K562 (cell line): Measurements from ENCODE around the gene CTNNA3. TPM values are rescaled to one million over a fixed set of nuclear protein-coding genes. Genes with fewer than 3 reads are reported as not detected.

ENCODE experiments used
- ATAC-seq: fragments of 200-7000 bp; cut with Tn5 transposase; 3 replicates; pipeline ENCODE4 v1.9.1; 2020; ENCODE audit warnings: moderate library complexity
- BruUV-seq: library from RNA; stranded (reverse); fragments of 400-500 nt; replicated peaks from 2 replicates; lab custom pipeline; 2021; lab: Mats Ljungman, UMichigan
- CTCF ChIA-PET: fragments of 300-600 bp; formaldehyde crosslinking; extraction: SDS; loops from one replicate; lab custom pipeline; 2021; ENCODE audit warnings: low intra/inter-chr PET ratio; lab: Yijun Ruan, JAX
- POLR2A ChIA-PET: fragments of 300-600, 350-650 bp; sonication (Branson Sonifier 250); formaldehyde crosslinking; extraction: SDS; loops from one replicate; lab custom pipeline; 2021; ENCODE audit warnings: antibody characterized with exemption, inconsistent platforms; lab: Yijun Ruan, JAX
- DNase-seq, 4 experiments: peaks; one replicate each; pipeline versions ENCODE4 v3.0.0 to v3.0.0-alpha.2; 2011 to 2018; ENCODE audit warnings: low spot score in 3 of 4, mixed read lengths in 3 of 4; ENCODE audit errors: extremely low read depth in 1 of 4
- FAIRE-seq: peaks from 2 replicates; lab custom pipeline; 2011; peaks lifted over from hg19 to GRCh38; lab: Jason Lieb, UNC
- H2AFZ ChIP-seq: 2 replicates; pipeline ENCODE4 v1.6.0; 2011; ENCODE audit warnings: low read depth, low read length, control low read depth, inconsistent platforms
- H3K27ac ChIP-seq: fragments of 200-600 bp; 3 replicates; pipeline ENCODE4 v1.8.0; 2011; ENCODE audit warnings: low read depth, mild to moderate bottlenecking, control low read depth, inconsistent platforms, low read length, moderate library complexity, mixed read lengths; ENCODE audit errors: extremely low read depth
- H3K27me3 ChIP-seq, 2 experiments: fragments of 300-600 bp in 1 of 2; 2 replicates in 1 of 2; 3 replicates in 1 of 2; pipeline versions ENCODE4 v1.6.0 to v1.8.0; 2011; ENCODE audit warnings: inconsistent platforms in 2 of 2, low read length in 2 of 2, mild to moderate bottlenecking in 1 of 2, mixed read lengths in 1 of 2, moderate library complexity in 1 of 2; ENCODE audit not compliant: control insufficient read depth in 2 of 2, insufficient read depth in 2 of 2
- H3K36me3 ChIP-seq: fragments of 300-600 bp; 3 replicates; pipeline ENCODE4 v1.8.0; 2011; ENCODE audit warnings: mild to moderate bottlenecking, low read length, inconsistent platforms; ENCODE audit not compliant: control insufficient read depth, insufficient read depth
- H3K4me1 ChIP-seq, 2 experiments: fragments of 200-600 bp in 1 of 2; replicated peaks in 1 of 2; 2 replicates in 1 of 2; 3 replicates in 1 of 2; pipeline versions ENCODE4 v1.5.1 to v1.8.0; 2011; ENCODE audit warnings: inconsistent platforms in 2 of 2, low read length in 2 of 2, mild to moderate bottlenecking in 1 of 2, mixed read lengths in 1 of 2, moderate library complexity in 1 of 2; ENCODE audit not compliant: control insufficient read depth in 2 of 2, insufficient read depth in 2 of 2
- H3K4me2 ChIP-seq: 2 replicates; pipeline ENCODE4 v1.6.1; 2011; ENCODE audit warnings: low read length, control low read depth, inconsistent platforms, mixed read lengths; ENCODE audit not compliant: insufficient read depth
- H3K4me3 ChIP-seq: fragments of 200-600 bp; sonication (generic), shearing (Covaris generic); 2 replicates; pipeline ENCODE4 v1.5.1; 2016; ENCODE audit warnings: control low read depth, inconsistent platforms
- H3K79me2 ChIP-seq: fragments of 200-600 bp; 3 replicates; pipeline ENCODE4 v1.8.0; 2011; ENCODE audit warnings: low read length, inconsistent platforms; ENCODE audit not compliant: control insufficient read depth, insufficient read depth
- H3K9ac ChIP-seq, 2 experiments: 2 replicates each; pipeline versions ENCODE4 v1.6.0 to v1.6.1; 2011; ENCODE audit warnings: low read depth in 2 of 2, low read length in 2 of 2, control low read depth in 1 of 2, inconsistent platforms in 1 of 2, mild to moderate bottlenecking in 1 of 2, mixed read lengths in 1 of 2; ENCODE audit not compliant: insufficient read depth in 1 of 2
- H3K9me1 ChIP-seq: one replicate; pipeline ENCODE4 v1.6.0; 2011; ENCODE audit warnings: inconsistent platforms, mild to moderate bottlenecking, low read length, moderate library complexity; ENCODE audit not compliant: control insufficient read depth, insufficient read depth
- H3K9me3 ChIP-seq: replicated peaks from 2 replicates; pipeline ENCODE4 v1.5.1; 2011; ENCODE audit warnings: low read depth, low read length, inconsistent platforms; ENCODE audit not compliant: control insufficient read depth, insufficient read depth
- H4K20me1 ChIP-seq: replicated peaks from 2 replicates; pipeline ENCODE4 v1.6.1; 2011; ENCODE audit warnings: low read length, inconsistent platforms, mixed read lengths; ENCODE audit not compliant: control insufficient read depth, insufficient read depth
- AFF4 ChIP-seq: sonication (generic); formaldehyde crosslinking; IDR thresholded peaks from 2 replicates; pipeline ENCODE4 v1.8.0; 2023; ENCODE audit warnings: mild to moderate bottlenecking, missing genetic modification reagents
- CHD1 ChIP-seq: fragments of 200-600 bp; sonication (generic); IDR thresholded peaks from one replicate; pipeline ENCODE4 v1.6.1; 2012; ENCODE audit warnings: mild to moderate bottlenecking, moderate library complexity, low read length, inconsistent platforms
- FOXM1 ChIP-seq, 2 experiments: fragments of 450-650 bp in 1 of 2; sonication (generic) in 1 of 2; formaldehyde crosslinking in 1 of 2; IDR thresholded peaks; 2 replicates each; pipeline versions ENCODE4 v1.6.1 to v1.9.0; 2017 to 2022; ENCODE audit warnings: low read depth in 2 of 2, mild to moderate bottlenecking in 2 of 2, missing genetic modification reagents in 1 of 2, moderate library complexity in 1 of 2
- GABPA ChIP-seq: fragments of 200-800 bp; sonication (Bioruptor generic); conservative IDR thresholded peaks from 2 replicates; pipeline ENCODE4 v1.6.1; 2016; ENCODE audit warnings: low read depth, missing genetic modification characterization, missing compliant biosample characterization
- MCM5 ChIP-seq: fragments of 450-650 bp; IDR thresholded peaks from 2 replicates; pipeline ENCODE4 v1.6.1; 2016; ENCODE audit warnings: low read depth
- MTA2 ChIP-seq: fragments of 450-650 bp; IDR thresholded peaks from 2 replicates; pipeline ENCODE4 v1.6.1; 2016; ENCODE audit warnings: low read depth
- NONO ChIP-seq, 2 experiments: fragments of 200-400 bp in 1 of 2; fragments of 450-650 bp in 1 of 2; formaldehyde crosslinking in 1 of 2; IDR thresholded peaks; 2 replicates each; pipeline ENCODE4 v1.6.1; 2017; ENCODE audit warnings: low read depth in 2 of 2, mild to moderate bottlenecking in 2 of 2, moderate library complexity in 2 of 2, low read length in 1 of 2
- NR0B1 ChIP-seq: fragments of 450-650 bp; IDR thresholded peaks from one replicate; pipeline ENCODE4 v1.6.1; 2018; ENCODE audit warnings: mild to moderate bottlenecking, moderate library complexity; ENCODE audit not compliant: partially characterized antibody
- NR4A1 ChIP-seq, 2 experiments: fragments of 250-450 bp in 1 of 2; fragments of 450-650 bp in 1 of 2; sonication (Bioruptor Pico) in 1 of 2; IDR thresholded peaks; 2 replicates each; pipeline versions ENCODE4 v1.4.0 to v1.6.1; 2016 to 2020; ENCODE audit warnings: mild to moderate bottlenecking in 2 of 2, missing compliant biosample characterization in 1 of 2, missing genetic modification characterization in 1 of 2, moderate library complexity in 1 of 2
- RBBP5 ChIP-seq: fragments of 200-600 bp; sonication (generic); IDR thresholded peaks from 2 replicates; pipeline ENCODE4 v1.6.1; 2012; ENCODE audit warnings: borderline replicate concordance, mild to moderate bottlenecking, low read length, control low read depth, inconsistent platforms; ENCODE audit not compliant: insufficient read depth, poor library complexity, severe bottlenecking
- RBM39 ChIP-seq: fragments of 200-400 bp; formaldehyde crosslinking; optimal IDR thresholded peaks from 2 replicates; pipeline ENCODE3; 2018; ENCODE audit warnings: low read depth, low read length
- RHOXF2B ChIP-seq: fragments of 250-450 bp; sonication (Bioruptor Pico); conservative IDR thresholded peaks from 2 replicates; pipeline ENCODE4 v1.5.1; 2021
- TAF15 ChIP-seq: fragments of 200-400 bp; formaldehyde crosslinking; IDR thresholded peaks from 2 replicates; pipeline ENCODE4 v1.6.1; 2017; ENCODE audit warnings: mild to moderate bottlenecking, low read depth, low read length, moderate library complexity
- ZBTB17 ChIP-seq: fragments of 450-650 bp; formaldehyde crosslinking; IDR thresholded peaks from 2 replicates; pipeline ENCODE4 v1.4.0; 2020; ENCODE audit warnings: mild to moderate bottlenecking
- ZFP1 ChIP-seq: fragments of 450-650 bp; formaldehyde crosslinking; IDR thresholded peaks from 2 replicates; pipeline ENCODE4 v1.4.0; 2020; ENCODE audit warnings: mild to moderate bottlenecking, mixed read lengths
- ZZZ3 ChIP-seq: fragments of 450-650 bp; IDR thresholded peaks from 2 replicates; pipeline ENCODE4 v1.6.1; 2016; ENCODE audit warnings: antibody characterized with exemption, mild to moderate bottlenecking, moderate library complexity
- WGBS: fragments of 100-300 bp; shearing (Covaris generic); methylation state at CpG from one replicate; pipeline ENCODE4 v1.1.6; 2016; ENCODE audit warnings: low coverage, mixed read lengths; ENCODE audit not compliant: insufficient coverage; ENCODE audit errors: missing lambda C conversion rate; 5-methylcytosine and 5-hydroxymethylcytosine counted together
- in situ Hi-C: fragments of 300-500 bp; cut with MboI; formaldehyde crosslinking; loops from 4 replicates; pipeline ENCODE4 v1.15.0; 2018; ENCODE audit warnings: inconsistent platforms, mixed read lengths
- intact Hi-C: fragments of 100-400 bp; cut with micrococcal nuclease; formaldehyde crosslinking; loops from 2 replicates; pipeline ENCODE4 v1.14.2; 2022
- polyA plus RNA-seq, 8 experiments: library from polyadenylated mRNA; depleted of rRNA in 4 of 8; stranded (reverse) in 5 of 8; unstranded in 3 of 8; fragments of >200 nt; fragmentation: Nextera tagmentation in 2 of 8; fragmentation: Illumina TruSeq in 1 of 8; extraction: Ambion mirVana in 2 of 8; extraction: Trizol in 1 of 8; gene quantifications; 2 replicates each; pipeline versions ENCODE4 v1.2.1 to v1.2.3, GENCODE V29; 2011 to 2014; ENCODE audit warnings: inconsistent platforms in 1 of 8, missing spikeins in 1 of 8
- total RNA-seq, 7 experiments: library from RNA; depleted of rRNA in 6 of 7; stranded (reverse); fragments of >200 nt in 6 of 7; fragmentation: Illumina TruSeq in 2 of 7; extraction: Trizol in 2 of 7; gene quantifications; 2 replicates each; pipeline versions ENCODE4 v1.2.1 to v1.2.3, GENCODE V29; 2011 to 2021; ENCODE audit warnings: low replicate concordance in 1 of 7

Gene CTNNA3
- total and polyA plus RNA-seq, 9 of the 15 experiments (the other 6 are each of a cell fraction or from before 2014, with no cell fraction given), result 0.04 TPM; not detected in 8

DNA sequence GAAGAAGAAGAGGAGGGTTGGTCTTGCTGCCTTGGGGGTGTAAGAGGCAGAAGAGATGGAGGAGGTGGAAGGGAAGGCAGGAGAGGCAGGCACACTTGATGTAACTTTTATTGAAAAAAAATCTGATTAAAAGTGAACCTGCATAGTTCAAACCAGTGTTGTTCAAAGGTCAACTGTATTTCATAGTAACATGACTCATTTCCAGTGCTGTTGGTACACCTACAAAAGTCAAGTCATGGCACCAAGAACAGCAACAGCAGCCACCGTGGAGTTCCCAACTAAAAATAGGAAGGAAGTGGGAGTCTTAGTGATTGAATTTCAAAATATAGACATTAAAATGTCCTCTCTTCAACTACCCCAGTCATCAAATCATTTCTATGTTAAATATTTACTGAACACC, 88.5 kb downstream of the CTNNA3 start (continued):
- no peak for TF ChIP-seq GABPA (tag)

- BruUV-seq, result no TSS peak
- in situ Hi-C loops, result no loop called here
- Histone ChIP-seq H3K79me2 (no peaks in the 10 kb centered on the region), H3K4me1 (no peaks in the 10 kb centered on the region), H3K27ac (no peak overlapping the region), H4K20me1 (no peaks in the 10 kb centered on the region), H3K4me2 (no peak overlapping the region), H3K9me3 (no peaks in the 10 kb centered on the region; the same call in 1 of the 2 replicates), H3K4me3 (no peak overlapping the region), H3K36me3 (no peaks in the 10 kb centered on the region), H3K9me1 (no peaks in the 10 kb centered on the region), H2AFZ (no peak overlapping the region), H3K27me3 (no peaks in the 10 kb centered on the region), H3K9ac (no peak overlapping the region)
- ChIA-PET POLR2A (interaction anchor here (0.6 kb wide), 1 partner anchor 155 kb away, joined by 3 read pairs; no protein-coding TSS in a partner anchor), CTCF (no interaction called here)
- FAIRE-seq, result no peak
- no peak for DNase-seq
- intact Hi-C loops, result no loop called here
- WGBS, result 4% methylated on average over 3 of the region's 3 CpGs
- no peak for ATAC-seq
- TF ChIP-seq RBBP5 (no peak), MCM5 (no peak), ZBTB17 (CRISPR knock-in tag) (no peak), NR4A1 (CRISPR knock-in tag; IDR thresholded peaks at IDR 0.05) (no peak), NR4A1 (tag; IDR thresholded peaks at IDR 0.05) (no peak), RHOXF2B (CRISPR knock-in tag) (no peak), FOXM1 (IDR thresholded peaks at IDR 0.05; ENCODE audit: low read depth) (no peak), FOXM1 (CRISPR knock-in tag; IDR thresholded peaks at IDR 0.05; ENCODE audit: low read depth) (no peak), AFF4 (CRISPR knock-in tag) (no peak), NR0B1 (no peak), CHD1 (no peak), ZZZ3 (no peak), NONO (IDR thresholded peaks at IDR 0.05; ENCODE audit: low read depth in 2 of 2, low read length in 1 of 2) (no peak), TAF15 (no peak), MTA2 (no peak), ZFP1 (CRISPR knock-in tag) (no peak), RBM39 (no peak)
Observed at GRCh38 chr10:67606572-67606971, 89.4 kb downstream of the CTNNA3 start.
